Muscle layer of duodenum (tissue), 2 donors: ENCODE measurements around the gene COX7A2L.
A peak's percentile ranks its signal among the peaks of the same experiment; 100 is the strongest.

ENCODE experiments used
- H3K27ac ChIP-seq: one replicate; pipeline ENCODE4 v1.7.0; 2013; ENCODE audit warnings: mild to moderate bottlenecking, low read length
- H3K27me3 ChIP-seq: one replicate; pipeline ENCODE4 v1.7.0; 2013; ENCODE audit warnings: low read depth, mild to moderate bottlenecking, control low read depth, low read length
- H3K36me3 ChIP-seq, 2 donors: one replicate each; pipeline ENCODE4 v1.7.0; 2013; ENCODE audit warnings: low read length in 2 of 2, control low read depth in 1 of 2, mild to moderate bottlenecking in 1 of 2; ENCODE audit not compliant: insufficient read depth in 2 of 2, control insufficient read depth in 1 of 2
- H3K4me1 ChIP-seq, 2 donors: one replicate each; pipeline ENCODE4 v1.7.0; 2013; ENCODE audit warnings: low read length in 2 of 2, mild to moderate bottlenecking in 2 of 2, control low read depth in 1 of 2, moderate library complexity in 1 of 2; ENCODE audit not compliant: insufficient read depth in 2 of 2, control insufficient read depth in 1 of 2
- H3K4me3 ChIP-seq, 2 donors: one replicate each; pipeline ENCODE4 v1.7.0; 2013; ENCODE audit warnings: low read length in 2 of 2, low read depth in 1 of 2, mild to moderate bottlenecking in 1 of 2
- H3K9me3 ChIP-seq, 2 donors: one replicate each; pipeline ENCODE4 v1.7.0; 2013; ENCODE audit warnings: low read length in 2 of 2, control low read depth in 1 of 2, mild to moderate bottlenecking in 1 of 2; ENCODE audit not compliant: control insufficient read depth in 1 of 2
- donor health status: healthy.

Gene COX7A2L

DNA sequence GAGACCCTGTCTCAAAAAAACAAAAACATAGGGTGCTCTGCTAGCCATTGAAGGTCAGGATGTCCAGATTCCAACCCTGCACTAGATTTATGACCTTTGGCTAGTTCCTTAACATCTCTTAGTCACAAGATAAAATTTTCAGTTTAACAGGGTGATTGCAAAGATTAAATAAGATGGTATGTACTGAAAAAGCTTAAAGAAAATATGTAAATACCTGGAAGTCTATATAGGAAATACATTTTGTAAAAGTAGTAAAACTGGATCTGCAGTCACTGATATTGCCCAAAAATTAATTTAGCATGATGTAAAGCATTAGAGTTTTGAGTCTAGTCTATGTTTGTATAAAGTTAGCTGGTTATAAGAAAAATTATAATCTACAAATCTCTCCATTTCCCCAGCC lies 5.4 kb upstream of the COX7A2L start:
- Histone ChIP-seq H3K4me1 (peaks cover 0 to 5% of the 10 kb centered on the region in 2 donors), H3K27ac (no peak overlapping the region), H3K27me3 (no peaks in the 10 kb centered on the region), H3K4me3 (no peak overlapping the region), H3K36me3 (no peaks in the 10 kb centered on the region), H3K9me3 (no peaks in the 10 kb centered on the region)

DNA sequence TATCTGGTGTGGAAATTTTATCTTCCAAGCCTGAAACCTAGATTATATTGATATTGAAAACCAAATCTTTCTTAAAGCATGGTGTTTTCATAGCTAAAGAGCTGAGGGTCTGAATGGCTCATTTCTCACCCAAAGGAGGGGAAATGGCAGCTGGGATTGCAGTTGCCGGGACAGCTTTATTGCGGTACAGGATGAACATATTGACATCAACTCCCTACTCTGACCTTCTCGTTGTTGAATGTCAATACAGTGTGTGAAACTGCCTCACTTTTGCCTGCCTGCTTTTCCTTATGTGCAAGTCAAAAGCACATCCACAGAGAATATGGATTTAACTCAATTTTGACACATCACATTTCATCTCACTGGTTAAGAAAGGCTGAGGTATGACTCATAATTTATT lies 3.6 kb upstream of the COX7A2L start:
- Histone ChIP-seq H3K4me3 (no peak overlapping the region), H3K27ac (no peak overlapping the region), H3K36me3 (no peaks in the 10 kb centered on the region), H3K4me1 (peaks cover 0 to 11% of the 10 kb centered on the region in 2 donors), H3K9me3 (no peaks in the 10 kb centered on the region), H3K27me3 (no peaks in the 10 kb centered on the region)

DNA sequence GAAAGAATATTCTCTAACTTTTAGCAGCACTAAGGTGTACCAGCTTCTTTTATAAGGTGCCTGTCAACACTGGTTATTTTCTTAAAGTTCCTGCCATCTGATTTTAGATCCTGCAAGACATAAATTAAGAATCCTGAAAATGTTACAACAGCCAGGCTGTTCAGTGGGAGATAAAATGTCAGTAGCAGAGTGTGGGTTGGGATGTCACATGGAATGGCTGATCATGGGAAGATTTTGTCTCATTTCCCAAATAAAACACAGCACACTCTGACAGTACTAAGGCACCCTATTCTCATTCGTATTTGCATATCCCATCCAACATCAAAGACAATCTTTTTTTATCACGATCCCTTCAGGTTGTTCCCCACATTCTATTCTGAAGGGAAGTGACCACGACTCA lies 2.4 kb upstream of the COX7A2L start:
- no peak overlapping the region for H3K27ac ChIP-seq

DNA sequence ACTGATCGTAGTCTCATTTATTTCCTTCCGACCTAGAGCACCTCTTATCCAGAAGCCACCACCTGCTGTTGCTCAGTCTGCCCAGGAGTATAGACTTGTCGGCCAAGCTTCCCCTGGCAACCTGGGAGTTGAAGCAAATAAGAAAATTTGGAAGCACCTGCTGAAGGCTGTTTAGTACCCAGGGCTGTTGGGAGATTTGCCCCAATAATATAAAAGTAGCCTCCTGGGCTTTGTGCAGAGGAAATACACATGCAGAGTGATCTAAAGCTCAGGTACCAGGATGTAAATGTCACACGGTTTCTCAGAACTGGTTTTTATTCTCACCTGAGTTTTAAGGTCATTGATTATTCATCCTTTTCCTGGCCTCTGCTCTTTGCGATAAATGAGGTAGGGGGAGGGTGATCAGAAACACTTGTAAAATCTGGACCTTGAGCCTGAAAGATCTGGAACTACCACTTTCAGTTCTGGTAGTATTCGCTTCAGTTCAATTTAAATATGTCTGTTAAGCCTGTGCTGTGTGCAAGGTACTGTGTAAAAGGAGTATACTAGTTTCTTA lies 789 bp upstream of the COX7A2L start:
- H3K9me3 ChIP-seq = no peaks in the 10 kb centered on the region
- no peaks in the 10 kb centered on the region for H3K36me3 ChIP-seq
- peak overlapping the region; percentile 76 for H3K27ac ChIP-seq
- H3K4me3 ChIP-seq = peak overlapping the region; percentile 95 to 97
- H3K27me3 ChIP-seq = no peaks in the 10 kb centered on the region
- peaks cover 7 to 32% of the 10 kb centered on the region in 2 donors for H3K4me1 ChIP-seq

More for the DNA sequence above, 2.4 kb upstream of the COX7A2L start:
- Histone ChIP-seq H3K36me3 (no peaks in the 10 kb centered on the region), H3K4me1 (peaks cover 7 to 23% of the 10 kb centered on the region in 2 donors), H3K9me3 (no peaks in the 10 kb centered on the region), H3K27me3 (no peaks in the 10 kb centered on the region), H3K4me3 (no peak overlapping the region)

DNA sequence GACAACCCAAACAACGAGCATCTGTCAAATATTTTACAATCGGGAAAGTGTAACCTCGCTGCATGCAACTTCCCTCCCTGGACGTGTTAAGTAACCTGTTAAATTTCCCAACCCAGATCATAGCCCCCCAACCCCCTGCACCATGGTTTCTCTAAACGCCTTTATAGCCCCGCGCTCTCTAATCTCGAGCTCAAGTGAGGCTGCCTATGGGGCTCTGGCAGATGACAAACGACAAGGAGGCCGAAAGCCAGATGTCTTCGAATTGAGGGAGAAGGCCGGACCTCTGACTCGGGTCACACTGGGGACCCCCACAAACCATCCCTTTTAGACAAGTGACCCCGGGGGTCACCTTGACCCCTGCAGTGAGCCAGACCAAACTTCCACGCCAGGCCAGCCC lies 526 bp downstream of the COX7A2L start:
- H3K4me1 ChIP-seq = peaks cover 7 to 32% of the 10 kb centered on the region in 2 donors
- no peaks in the 10 kb centered on the region for H3K9me3 ChIP-seq
- no peaks in the 10 kb centered on the region for H3K27me3 ChIP-seq
- H3K36me3 ChIP-seq = no peaks in the 10 kb centered on the region
- peak overlapping the region; percentile 94 for H3K27ac ChIP-seq
- peak overlapping the region; percentile 95 to 97 for H3K4me3 ChIP-seq

DNA sequence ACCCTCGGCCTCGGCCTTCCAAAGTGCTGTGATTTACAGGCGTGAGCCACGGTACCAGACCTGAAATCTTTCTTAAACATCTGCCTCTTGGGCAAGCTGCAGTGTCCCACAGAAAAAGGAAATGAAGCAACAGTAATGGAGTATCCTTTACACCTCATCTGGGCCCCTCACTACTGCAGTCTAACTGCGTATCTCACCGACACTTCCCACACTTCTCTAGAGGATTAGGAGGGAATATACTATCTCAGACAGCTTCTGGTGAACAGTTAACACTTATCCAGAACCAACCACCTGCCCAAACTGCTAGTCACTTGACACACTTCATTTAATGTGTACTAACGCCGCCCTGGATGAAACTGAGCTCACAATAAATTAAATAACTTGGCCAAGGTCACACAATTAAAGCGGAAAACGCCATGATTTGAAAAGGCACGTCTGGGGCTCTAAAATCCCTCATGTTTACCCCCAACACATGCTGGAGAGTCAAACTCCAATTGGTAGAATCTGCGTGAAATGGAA lies 993 bp downstream of the COX7A2L start:
- Histone ChIP-seq H3K27me3 (no peaks in the 10 kb centered on the region), H3K4me3 (peak overlapping the region; percentile 95 to 97), H3K27ac (peak overlapping the region; percentile 94), H3K4me1 (peaks cover 7 to 32% of the 10 kb centered on the region in 2 donors), H3K36me3 (no peaks in the 10 kb centered on the region), H3K9me3 (no peaks in the 10 kb centered on the region)

DNA sequence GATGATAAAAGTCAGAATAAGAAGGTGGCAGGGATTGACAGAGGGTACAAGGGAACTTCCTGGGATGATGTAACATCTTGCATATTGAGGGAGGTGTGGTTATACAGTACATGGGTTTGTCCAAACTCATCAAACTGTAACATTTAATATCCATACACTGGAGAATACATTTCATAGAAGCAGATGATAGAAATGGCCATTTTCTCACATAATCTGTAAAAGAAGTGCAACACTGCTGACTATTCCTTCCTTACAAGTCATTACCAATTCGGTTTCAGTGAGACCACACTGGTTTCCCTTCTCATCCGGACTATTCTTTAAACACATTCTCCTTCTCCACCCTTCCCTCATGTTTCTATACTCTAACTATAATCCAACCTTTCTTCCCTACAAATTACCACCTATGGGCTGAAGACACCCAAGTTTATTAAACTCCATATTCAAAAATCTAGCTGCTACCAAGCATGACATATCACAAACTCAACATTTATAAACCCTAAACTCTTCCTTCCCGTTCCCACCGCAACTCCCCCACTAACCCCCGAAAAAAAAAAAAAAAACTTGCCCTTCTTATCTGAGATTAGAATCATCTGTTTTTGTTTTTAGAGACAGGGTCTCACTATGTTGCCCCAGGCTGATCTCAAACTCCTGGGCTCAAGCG lies 1.6 kb downstream of the COX7A2L start:
- H3K27me3 ChIP-seq = no peaks in the 10 kb centered on the region
- H3K36me3 ChIP-seq = no peaks in the 10 kb centered on the region
- H3K9me3 ChIP-seq = no peaks in the 10 kb centered on the region
- H3K4me3 ChIP-seq = peak overlapping the region; percentile 95 to 97
- peak overlapping the region; percentile 94 for H3K27ac ChIP-seq
- peaks cover 7 to 36% of the 10 kb centered on the region in 2 donors for H3K4me1 ChIP-seq

DNA sequence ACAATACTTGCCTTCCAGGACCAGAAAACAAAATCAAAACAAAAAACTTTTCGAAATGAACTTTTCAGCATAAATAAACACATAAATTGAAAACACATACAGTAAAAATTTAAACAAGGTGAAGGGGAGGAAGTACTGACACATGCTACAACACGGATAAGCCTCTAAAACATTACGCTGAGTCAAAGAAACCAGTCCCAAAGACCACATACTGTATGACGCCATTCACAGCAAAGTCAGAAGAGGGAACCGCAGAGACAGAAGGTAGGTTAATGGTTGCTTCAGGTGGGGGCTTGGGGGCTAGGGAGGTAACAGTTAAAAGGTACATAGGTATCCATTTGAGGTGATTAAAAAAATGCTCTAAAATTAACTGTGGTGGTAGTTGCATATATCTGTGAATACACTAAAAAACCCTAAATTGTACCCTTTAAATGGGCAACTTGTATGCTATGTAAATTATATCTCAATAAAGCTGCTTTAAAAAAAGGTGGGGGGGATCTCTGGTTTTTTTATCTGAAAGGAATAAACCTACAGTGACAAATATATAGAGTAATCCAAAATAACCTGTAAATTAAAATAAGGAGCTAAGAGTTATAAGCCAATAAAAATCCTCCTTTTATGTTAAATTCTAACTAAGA lies 7.1 kb downstream of the COX7A2L start:
- H3K9me3 ChIP-seq = no peaks in the 10 kb centered on the region
- H3K4me1 ChIP-seq = peaks cover under 1 to 20% of the 10 kb centered on the region in 2 donors
- H3K27ac ChIP-seq = no peak overlapping the region
- H3K4me3 ChIP-seq = no peak overlapping the region
- peaks cover 5 to 17% of the 10 kb centered on the region in 2 donors for H3K36me3 ChIP-seq
- no peaks in the 10 kb centered on the region for H3K27me3 ChIP-seq

DNA sequence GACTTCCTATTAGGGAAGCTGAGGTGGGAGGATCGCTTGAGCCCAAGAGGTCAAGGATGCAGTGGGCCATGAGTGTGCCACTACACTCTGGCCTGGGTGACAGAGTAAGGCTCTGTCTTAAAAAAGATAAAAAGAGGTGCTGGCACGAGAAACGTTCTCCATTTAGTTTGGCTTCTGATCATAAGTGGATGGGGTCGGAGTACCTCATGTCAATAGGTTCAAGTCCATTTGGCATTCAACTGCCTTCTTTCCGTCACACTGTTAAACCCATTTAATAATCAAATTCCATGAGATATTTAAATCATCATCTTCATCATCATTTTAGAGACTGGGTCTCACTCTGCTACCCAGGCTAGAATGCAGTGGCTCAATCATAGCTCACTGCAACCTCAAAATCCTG lies 9.2 kb downstream of the COX7A2L start:
- Histone ChIP-seq H3K27me3 (no peaks in the 10 kb centered on the region), H3K4me1 (peaks cover 0 to 6% of the 10 kb centered on the region in 2 donors)

DNA sequence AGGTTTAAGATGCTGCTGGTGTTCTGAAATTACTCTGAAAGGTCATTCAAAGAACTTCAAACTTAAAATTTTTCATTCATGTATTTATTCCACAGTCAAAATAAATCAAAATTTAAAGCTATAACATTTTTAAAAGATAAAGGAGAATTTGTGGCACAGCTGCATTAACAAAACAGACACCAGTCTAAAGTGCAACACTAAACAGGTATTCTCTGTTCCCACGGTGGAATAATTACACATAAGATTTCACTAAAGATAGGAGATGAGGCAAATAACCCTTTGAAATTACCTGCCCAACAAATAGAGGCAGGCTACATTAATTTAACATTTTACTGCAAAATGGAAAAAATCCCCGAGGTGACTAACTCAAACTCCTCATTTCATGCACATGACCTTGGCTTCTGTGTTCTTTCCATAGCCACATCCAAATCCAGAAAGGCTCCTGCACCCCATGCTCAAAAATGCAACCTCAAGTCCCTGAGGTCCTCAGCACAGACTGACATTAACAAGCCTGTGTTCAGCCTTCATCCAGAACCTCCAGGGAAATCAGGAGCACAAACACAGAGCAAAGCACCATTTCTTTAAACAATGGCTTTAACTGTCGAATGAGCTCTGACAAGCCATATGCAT lies 10.5 kb downstream of the COX7A2L start:
- Histone ChIP-seq H3K4me1 (peaks cover 0 to 6% of the 10 kb centered on the region in 2 donors), H3K27me3 (no peaks in the 10 kb centered on the region), H3K4me3 (no peak overlapping the region), H3K36me3 (peaks cover 13 to 22% of the 10 kb centered on the region in 2 donors), H3K9me3 (no peaks in the 10 kb centered on the region), H3K27ac (no peak overlapping the region)

More for the DNA sequence above, 9.2 kb downstream of the COX7A2L start:
- no peak overlapping the region for H3K4me3 ChIP-seq
- peaks cover 5 to 17% of the 10 kb centered on the region in 2 donors for H3K36me3 ChIP-seq
- H3K9me3 ChIP-seq = no peaks in the 10 kb centered on the region
- H3K27ac ChIP-seq = no peak overlapping the region

DNA sequence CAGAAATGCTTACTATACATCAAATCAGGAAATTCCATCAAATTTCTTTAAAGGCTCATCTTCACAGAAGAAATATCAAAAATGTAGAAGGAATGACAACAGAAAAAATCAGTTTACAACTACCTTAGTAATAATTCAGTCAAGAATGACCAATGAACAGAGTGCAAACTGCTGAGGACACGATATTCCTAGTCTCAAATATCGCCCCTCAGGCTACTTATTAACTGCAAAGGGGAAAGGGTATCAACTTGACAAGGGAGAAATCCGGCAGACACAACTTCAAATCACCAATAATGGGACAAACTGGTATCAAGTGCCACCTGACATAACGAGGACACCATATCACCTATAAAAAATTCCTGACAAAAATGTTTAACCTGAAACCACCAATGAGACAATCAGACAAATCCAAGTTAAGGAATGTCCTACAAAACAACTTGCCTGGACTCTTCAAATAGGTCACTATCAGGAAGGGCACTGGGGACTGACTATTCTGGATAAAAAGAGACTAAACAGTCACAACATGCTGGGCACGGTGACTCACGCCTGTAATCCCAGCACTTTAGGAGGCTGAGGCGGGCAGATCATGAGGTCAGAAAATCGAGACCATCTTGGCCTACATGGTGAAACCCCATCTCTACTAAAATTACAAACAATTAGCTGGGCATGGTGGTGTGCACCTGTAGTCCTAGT lies 12.8 kb downstream of the COX7A2L start:
- Histone ChIP-seq H3K27me3 (no peaks in the 10 kb centered on the region), H3K27ac (no peak overlapping the region), H3K9me3 (no peaks in the 10 kb centered on the region), H3K4me1 (no peaks in the 10 kb centered on the region), H3K4me3 (no peak overlapping the region), H3K36me3 (peaks cover 16 to 22% of the 10 kb centered on the region in 2 donors)
